K562 (cell line): Measurements from ENCODE around the gene FAM174B. TPM values are rescaled to one million over a fixed set of nuclear protein-coding genes. Genes with fewer than 3 reads are reported as not detected.

Experiments
- ATAC-seq: fragments of 200-7000 bp; cut with Tn5 transposase; 3 replicates; pipeline ENCODE4 v1.9.1; 2020; ENCODE audit warnings: moderate library complexity
- BruUV-seq: library from RNA; stranded (reverse); fragments of 400-500 nt; replicated peaks from 2 replicates; lab custom pipeline; 2021; lab: Mats Ljungman, UMichigan
- CTCF ChIA-PET: fragments of 300-600 bp; formaldehyde crosslinking; extraction: SDS; loops from one replicate; lab custom pipeline; 2021; ENCODE audit warnings: low intra/inter-chr PET ratio; lab: Yijun Ruan, JAX
- POLR2A ChIA-PET: fragments of 300-600, 350-650 bp; sonication (Branson Sonifier 250); formaldehyde crosslinking; extraction: SDS; loops from one replicate; lab custom pipeline; 2021; ENCODE audit warnings: antibody characterized with exemption, inconsistent platforms; lab: Yijun Ruan, JAX
- DNase-seq, 4 experiments: peaks; one replicate each; pipeline versions ENCODE4 v3.0.0 to v3.0.0-alpha.2; 2011 to 2018; ENCODE audit warnings: low spot score in 3 of 4, mixed read lengths in 3 of 4; ENCODE audit errors: extremely low read depth in 1 of 4
- FAIRE-seq: peaks from 2 replicates; lab custom pipeline; 2011; peaks lifted over from hg19 to GRCh38; lab: Jason Lieb, UNC
- H2AFZ ChIP-seq: 2 replicates; pipeline ENCODE4 v1.6.0; 2011; ENCODE audit warnings: low read depth, low read length, control low read depth, inconsistent platforms
- H3K27ac ChIP-seq: fragments of 200-600 bp; 3 replicates; pipeline ENCODE4 v1.8.0; 2011; ENCODE audit warnings: low read depth, mild to moderate bottlenecking, control low read depth, inconsistent platforms, low read length, moderate library complexity, mixed read lengths; ENCODE audit errors: extremely low read depth
- H3K27me3 ChIP-seq, 2 experiments: fragments of 300-600 bp in 1 of 2; 2 replicates in 1 of 2; 3 replicates in 1 of 2; pipeline versions ENCODE4 v1.6.0 to v1.8.0; 2011; ENCODE audit warnings: inconsistent platforms in 2 of 2, low read length in 2 of 2, mild to moderate bottlenecking in 1 of 2, mixed read lengths in 1 of 2, moderate library complexity in 1 of 2; ENCODE audit not compliant: control insufficient read depth in 2 of 2, insufficient read depth in 2 of 2
- H3K36me3 ChIP-seq: fragments of 300-600 bp; 3 replicates; pipeline ENCODE4 v1.8.0; 2011; ENCODE audit warnings: mild to moderate bottlenecking, low read length, inconsistent platforms; ENCODE audit not compliant: control insufficient read depth, insufficient read depth
- H3K4me1 ChIP-seq, 2 experiments: fragments of 200-600 bp in 1 of 2; replicated peaks in 1 of 2; 2 replicates in 1 of 2; 3 replicates in 1 of 2; pipeline versions ENCODE4 v1.5.1 to v1.8.0; 2011; ENCODE audit warnings: inconsistent platforms in 2 of 2, low read length in 2 of 2, mild to moderate bottlenecking in 1 of 2, mixed read lengths in 1 of 2, moderate library complexity in 1 of 2; ENCODE audit not compliant: control insufficient read depth in 2 of 2, insufficient read depth in 2 of 2
- H3K4me2 ChIP-seq: 2 replicates; pipeline ENCODE4 v1.6.1; 2011; ENCODE audit warnings: low read length, control low read depth, inconsistent platforms, mixed read lengths; ENCODE audit not compliant: insufficient read depth
- H3K4me3 ChIP-seq: fragments of 200-600 bp; sonication (generic), shearing (Covaris generic); 2 replicates; pipeline ENCODE4 v1.5.1; 2016; ENCODE audit warnings: control low read depth, inconsistent platforms
- H3K79me2 ChIP-seq: fragments of 200-600 bp; 3 replicates; pipeline ENCODE4 v1.8.0; 2011; ENCODE audit warnings: low read length, inconsistent platforms; ENCODE audit not compliant: control insufficient read depth, insufficient read depth
- H3K9ac ChIP-seq, 2 experiments: 2 replicates each; pipeline versions ENCODE4 v1.6.0 to v1.6.1; 2011; ENCODE audit warnings: low read depth in 2 of 2, low read length in 2 of 2, control low read depth in 1 of 2, inconsistent platforms in 1 of 2, mild to moderate bottlenecking in 1 of 2, mixed read lengths in 1 of 2; ENCODE audit not compliant: insufficient read depth in 1 of 2
- H3K9me1 ChIP-seq: one replicate; pipeline ENCODE4 v1.6.0; 2011; ENCODE audit warnings: inconsistent platforms, mild to moderate bottlenecking, low read length, moderate library complexity; ENCODE audit not compliant: control insufficient read depth, insufficient read depth
- H3K9me3 ChIP-seq: replicated peaks from 2 replicates; pipeline ENCODE4 v1.5.1; 2011; ENCODE audit warnings: low read depth, low read length, inconsistent platforms; ENCODE audit not compliant: control insufficient read depth, insufficient read depth
- H4K20me1 ChIP-seq: replicated peaks from 2 replicates; pipeline ENCODE4 v1.6.1; 2011; ENCODE audit warnings: low read length, inconsistent platforms, mixed read lengths; ENCODE audit not compliant: control insufficient read depth, insufficient read depth
- CBX2 ChIP-seq: fragments of 200-600 bp; sonication (generic); IDR thresholded peaks from one replicate; pipeline ENCODE4 v1.6.1; 2012; ENCODE audit warnings: mild to moderate bottlenecking, low read length, inconsistent platforms; ENCODE audit not compliant: insufficient read depth, poor library complexity, severe bottlenecking
- GTF2A2 ChIP-seq: IDR thresholded peaks from 2 replicates; pipeline ENCODE4 v1.6.1; 2016; ENCODE audit warnings: mild to moderate bottlenecking, missing genetic modification characterization, missing compliant biosample characterization
- KDM1A ChIP-seq, 2 experiments: fragments of 450-650 bp; IDR thresholded peaks; 2 replicates each; pipeline ENCODE4 v1.6.1; 2016; ENCODE audit warnings: mild to moderate bottlenecking in 2 of 2
- LCOR ChIP-seq: sonication (generic); formaldehyde crosslinking; IDR thresholded peaks from 2 replicates; pipeline ENCODE4 v1.8.0; 2022; ENCODE audit warnings: mild to moderate bottlenecking, missing genetic modification reagents
- MTF1 ChIP-seq: fragments of 250-450 bp; sonication (Bioruptor Pico); IDR thresholded peaks from 2 replicates; pipeline ENCODE4 v1.9.0; 2021; ENCODE audit warnings: moderate library complexity, mild to moderate bottlenecking, inconsistent platforms, borderline replicate concordance
- PML ChIP-seq: IDR thresholded peaks from 2 replicates; pipeline ENCODE4 v1.6.1; 2012; ENCODE audit warnings: low read length, inconsistent platforms
- POLR2A ChIP-seq: fragments of 450-650 bp; conservative IDR thresholded peaks from 2 replicates; pipeline ENCODE4 v1.6.1; 2016
- POLR2AphosphoS5 ChIP-seq: IDR thresholded peaks from 2 replicates; pipeline ENCODE4 v1.6.1; 2011; ENCODE audit warnings: mild to moderate bottlenecking, low read depth, low read length, moderate library complexity; ENCODE audit not compliant: control insufficient read depth, insufficient read depth
- POLR2B ChIP-seq: fragments of 450-650 bp; IDR thresholded peaks from 2 replicates; pipeline ENCODE4 v1.6.1; 2018; ENCODE audit warnings: low read depth; ENCODE audit not compliant: partially characterized antibody
- POLR3A ChIP-seq: IDR thresholded peaks from 2 replicates; pipeline ENCODE4 v1.6.1; 2011; ENCODE audit warnings: borderline replicate concordance, mild to moderate bottlenecking, moderate library complexity; ENCODE audit not compliant: insufficient read length, insufficient read depth; ENCODE audit errors: extremely low read depth
- PURB ChIP-seq: sonication (generic); formaldehyde crosslinking; IDR thresholded peaks from 2 replicates; pipeline ENCODE4 v1.9.0; 2021; ENCODE audit warnings: low read depth, mild to moderate bottlenecking, missing genetic modification reagents
- RBBP5 ChIP-seq: fragments of 200-600 bp; sonication (generic); IDR thresholded peaks from 2 replicates; pipeline ENCODE4 v1.6.1; 2012; ENCODE audit warnings: borderline replicate concordance, mild to moderate bottlenecking, low read length, control low read depth, inconsistent platforms; ENCODE audit not compliant: insufficient read depth, poor library complexity, severe bottlenecking
- TCF15 ChIP-seq: fragments of 250-450 bp; sonication (Bioruptor Pico); IDR thresholded peaks from 2 replicates; pipeline ENCODE4 v1.8.0; 2022; ENCODE audit warnings: moderate library complexity, mild to moderate bottlenecking, inconsistent platforms
- TEAD2 ChIP-seq: fragments of 450-650 bp; IDR thresholded peaks from 2 replicates; pipeline ENCODE4 v1.6.1; 2016; ENCODE audit warnings: missing genetic modification characterization, control low read depth, missing compliant biosample characterization
- ZBTB5 ChIP-seq: fragments of 450-650 bp; IDR thresholded peaks from 2 replicates; pipeline ENCODE4 v1.6.1; 2017; ENCODE audit warnings: antibody characterized with exemption
- ZNF253 ChIP-seq: fragments of 250-450 bp; sonication (Bioruptor Pico); conservative IDR thresholded peaks from 2 replicates; pipeline ENCODE4 v1.6.1; 2021; ENCODE audit warnings: mild to moderate bottlenecking
- ZNF586 ChIP-seq: fragments of 450-650 bp; formaldehyde crosslinking; conservative IDR thresholded peaks from 2 replicates; pipeline ENCODE4 v1.4.0; 2020; ENCODE audit warnings: mild to moderate bottlenecking, moderate library complexity
- WGBS: fragments of 100-300 bp; shearing (Covaris generic); methylation state at CpG from one replicate; pipeline ENCODE4 v1.1.6; 2016; ENCODE audit warnings: low coverage, mixed read lengths; ENCODE audit not compliant: insufficient coverage; ENCODE audit errors: missing lambda C conversion rate; 5-methylcytosine and 5-hydroxymethylcytosine counted together
- in situ Hi-C: fragments of 300-500 bp; cut with MboI; formaldehyde crosslinking; loops from 4 replicates; pipeline ENCODE4 v1.15.0; 2018; ENCODE audit warnings: inconsistent platforms, mixed read lengths
- intact Hi-C: fragments of 100-400 bp; cut with micrococcal nuclease; formaldehyde crosslinking; loops from 2 replicates; pipeline ENCODE4 v1.14.2; 2022
- polyA plus RNA-seq, 8 experiments: library from polyadenylated mRNA; depleted of rRNA in 4 of 8; stranded (reverse) in 5 of 8; unstranded in 3 of 8; fragments of >200 nt; fragmentation: Nextera tagmentation in 2 of 8; fragmentation: Illumina TruSeq in 1 of 8; extraction: Ambion mirVana in 2 of 8; extraction: Trizol in 1 of 8; gene quantifications; 2 replicates each; pipeline versions ENCODE4 v1.2.1 to v1.2.3, GENCODE V29; 2011 to 2014; ENCODE audit warnings: inconsistent platforms in 1 of 8, missing spikeins in 1 of 8
- total RNA-seq, 7 experiments: library from RNA; depleted of rRNA in 6 of 7; stranded (reverse); fragments of >200 nt in 6 of 7; fragmentation: Illumina TruSeq in 2 of 7; extraction: Trizol in 2 of 7; gene quantifications; 2 replicates each; pipeline versions ENCODE4 v1.2.1 to v1.2.3, GENCODE V29; 2011 to 2021; ENCODE audit warnings: low replicate concordance in 1 of 7
- TF ChIP-seq, protein P1 (sequence below): fragments of 250-450 bp; sonication (Bioruptor Pico); IDR thresholded peaks from 2 replicates; pipeline ENCODE4 v1.4.0; 2020; ENCODE audit warnings: mild to moderate bottlenecking, moderate library complexity

The FAM174B gene
- total and polyA plus RNA-seq, 9 of the 15 experiments (the other 6 are each of a cell fraction or from before 2014, with no cell fraction given), result 0.39 to 2.7 (median 1.9) TPM; not detected in 1

GRCh38 chr15:92612891-92613290, 42.7 kb downstream of the FAM174B start:
- no peak for ATAC-seq
- DNase-seq, result no peak
- Histone ChIP-seq H3K27me3 (peaks cover 2 to 33% of the 10 kb centered on the region in 2 experiments), H3K27ac (no peak overlapping the region), H3K36me3 (no peaks in the 10 kb centered on the region), H3K9me1 (no peaks in the 10 kb centered on the region), H3K79me2 (no peaks in the 10 kb centered on the region), H4K20me1 (no peaks in the 10 kb centered on the region; the same call in none of the 2 replicates), H3K4me3 (no peak overlapping the region), H3K4me2 (no peak overlapping the region), H3K9ac (no peak overlapping the region), H3K9me3 (no peaks in the 10 kb centered on the region), H3K4me1 (peaks cover 14 to 22% of the 10 kb centered on the region in 2 experiments; a peak in 4 of 5 replicates), H2AFZ (no peak overlapping the region)
- TF ChIP-seq POLR3A (no peak), RBBP5 (no peak), LCOR (CRISPR knock-in tag) (no peak), PURB (CRISPR knock-in tag) (no peak), TCF15 (CRISPR knock-in tag) (no peak), ZNF253 (no peak), POLR2AphosphoS5 (no peak), ZBTB5 (no peak), CBX2 (no peak), POLR2A (no peak), POLR2B (no peak), KDM1A (IDR thresholded peaks at IDR 0.05) (no peak), TEAD2 (tag) (no peak), GTF2A2 (no peak), ZNF586 (CRISPR knock-in tag) (no peak), PML (no peak), MTF1 (CRISPR knock-in tag) (no peak)
- TF ChIP-seq, protein P1, sequence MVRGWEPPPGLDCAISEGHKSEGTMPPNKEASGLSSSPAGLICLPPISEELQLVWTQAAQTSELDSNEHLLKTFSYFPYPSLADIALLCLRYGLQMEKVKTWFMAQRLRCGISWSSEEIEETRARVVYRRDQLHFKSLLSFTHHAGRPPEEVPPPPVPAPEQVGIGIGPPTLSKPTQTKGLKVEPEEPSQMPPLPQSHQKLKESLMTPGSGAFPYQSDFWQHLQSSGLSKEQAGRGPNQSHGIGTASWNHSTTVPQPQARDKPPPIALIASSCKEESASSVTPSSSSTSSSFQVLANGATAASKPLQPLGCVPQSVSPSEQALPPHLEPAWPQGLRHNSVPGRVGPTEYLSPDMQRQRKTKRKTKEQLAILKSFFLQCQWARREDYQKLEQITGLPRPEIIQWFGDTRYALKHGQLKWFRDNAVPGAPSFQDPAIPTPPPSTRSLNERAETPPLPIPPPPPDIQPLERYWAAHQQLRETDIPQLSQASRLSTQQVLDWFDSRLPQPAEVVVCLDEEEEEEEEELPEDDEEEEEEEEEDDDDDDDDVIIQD, result no peak
- BruUV-seq, result no TSS peak
- ChIA-PET POLR2A (interaction anchor here (0.6 to 1.7 kb wide), 4 partner anchors 8 to 74 kb away, joined by 3 to 6 read pairs (median 4); no protein-coding TSS in a partner anchor), CTCF (interaction anchor here (1.1 kb wide), 1 partner anchor 71 kb away, joined by 3 read pairs; no protein-coding TSS in a partner anchor)
- 15% methylated on average over 4 of the region's 4 CpGs for WGBS
- intact Hi-C loops (loop anchor here (1.0 to 10.0 kb wide), 3 partner anchors 70 to 302 kb away; no protein-coding TSS in a partner anchor), in situ Hi-C loops (no loop called here)
- no peak for FAIRE-seq
